Spleen (tissue), 7 donors: Measurements from ENCODE around the gene GBP7.

Source experiments
- CTCF ChIP-seq, 11 experiments: fragments of 200-600 bp in 7 of 11; fragments of 450-650 bp in 4 of 11; sonication (generic) in 4 of 11; IDR thresholded peaks in 8 of 11; conservative IDR thresholded peaks in 3 of 11; 1 replicate in 7 of 11; 2 replicates in 4 of 11; pipeline versions ENCODE4 v1.4.0 to v1.8.0; 2016 to 2021; ENCODE audit warnings: antibody characterized with exemption in 11 of 11, inconsistent platforms in 4 of 11, mild to moderate bottlenecking in 1 of 11
- POLR2A ChIP-seq, 3 donors: fragments of 450-650 bp; IDR thresholded peaks; one replicate each; pipeline ENCODE4 v1.5.1; 2017; ENCODE audit warnings: antibody characterized with exemption in 3 of 3, mild to moderate bottlenecking in 1 of 3
- POLR2AphosphoS5 ChIP-seq, 3 donors: sonication (generic); formaldehyde crosslinking; IDR thresholded peaks; one replicate each; pipeline ENCODE4 v1.5.1; 2017; ENCODE audit warnings: antibody characterized with exemption in 3 of 3
- donor health status: DM: no; HTN: no; CAD: no; lungs with moderate emphysema.
- donor health status: DM: no; HTN: no; CAD: no.
- donor health status: DM: no; HTN: no; CAD: no.

- no peak for TF ChIP-seq CTCF (IDR thresholded peaks at IDR 0.05 in 8 of 11, conservative IDR thresholded peaks at IDR 0.05 in 3 of 11)
- no peak for TF ChIP-seq POLR2AphosphoS5 (IDR thresholded peaks at IDR 0.05)
- TF ChIP-seq POLR2A (IDR thresholded peaks at IDR 0.05), result no peak
Measured at GRCh38 chr1:89149229-89149628, 26.6 kb downstream of the GBP7 start.
